Fibroblast of lung (primary cell): ENCODE measurements around the gene C1QTNF7. TPM values are rescaled to one million over a fixed set of nuclear protein-coding genes. Genes with fewer than 3 reads are reported as not detected.

Experiments used
- DNase-seq, 2 donors: peaks; one replicate each; pipeline versions ENCODE4 v3.0.0 to v3.0.0-alpha.2; 2010; ENCODE audit warnings: low read depth in 2 of 2
- H2AFZ ChIP-seq: 2 replicates; pipeline ENCODE4 v1.5.1; 2012; ENCODE audit warnings: low read length, control low read depth, inconsistent platforms
- H3K27ac ChIP-seq: 2 replicates; pipeline ENCODE4 v1.5.1; 2011; ENCODE audit warnings: low read length, control low read depth; ENCODE audit not compliant: insufficient read depth
- H3K27me3 ChIP-seq: 2 replicates; pipeline ENCODE4 v1.5.1; 2011; ENCODE audit warnings: mild to moderate bottlenecking, low read length; ENCODE audit not compliant: control insufficient read depth, insufficient read depth
- H3K36me3 ChIP-seq: 2 replicates; pipeline ENCODE4 v1.5.1; 2011; ENCODE audit warnings: low read length; ENCODE audit not compliant: control insufficient read depth, insufficient read depth
- H3K4me1 ChIP-seq: 2 replicates; pipeline ENCODE4 v1.5.1; 2011; ENCODE audit warnings: low read length; ENCODE audit not compliant: control insufficient read depth, insufficient read depth; ENCODE audit errors: extremely low read depth
- H3K4me2 ChIP-seq: 2 replicates; pipeline ENCODE4 v1.5.1; 2011; ENCODE audit warnings: low read length, control low read depth; ENCODE audit not compliant: insufficient read depth; ENCODE audit errors: extremely low read depth
- H3K4me3 ChIP-seq, 4 experiments: fragments of 200-600 bp in 1 of 4; sonication (generic) in 1 of 4; replicated peaks in 1 of 4; 2 replicates each; pipeline ENCODE4 v1.5.1; 2011 to 2016; ENCODE audit warnings: low read length in 4 of 4, low read depth in 3 of 4, mild to moderate bottlenecking in 3 of 4, control low read depth in 2 of 4, inconsistent platforms in 1 of 4, mixed read lengths in 1 of 4; ENCODE audit not compliant: insufficient read depth in 1 of 4; ENCODE audit errors: control extremely low read depth in 1 of 4
- H3K79me2 ChIP-seq: 2 replicates; pipeline ENCODE4 v1.5.1; 2012; ENCODE audit warnings: mild to moderate bottlenecking, low read length, inconsistent platforms; ENCODE audit not compliant: control insufficient read depth, insufficient read depth
- H3K9ac ChIP-seq: 2 replicates; pipeline ENCODE4 v1.5.1; 2011; ENCODE audit warnings: mild to moderate bottlenecking, low read length, control low read depth; ENCODE audit not compliant: insufficient read depth
- H3K9me3 ChIP-seq: 2 replicates; pipeline ENCODE4 v1.5.1; 2012; ENCODE audit warnings: low read depth, low read length; ENCODE audit not compliant: control insufficient read depth, insufficient read depth
- H4K20me1 ChIP-seq: 2 replicates; pipeline ENCODE4 v1.5.1; 2011; ENCODE audit warnings: low read length; ENCODE audit not compliant: control insufficient read depth, insufficient read depth; ENCODE audit errors: extremely low read depth
- CTCF ChIP-seq, 2 donors: IDR thresholded peaks in 1 of 2; conservative IDR thresholded peaks in 1 of 2; 1 replicate in 1 of 2; 2 replicates in 1 of 2; pipeline ENCODE4 v1.5.1; 2011 to 2012; ENCODE audit warnings: low read length in 2 of 2, control low read depth in 1 of 2, inconsistent platforms in 1 of 2, low read depth in 1 of 2, mild to moderate bottlenecking in 1 of 2
- EZH2 ChIP-seq: IDR thresholded peaks from 2 replicates; pipeline ENCODE4 v1.5.1; 2012; ENCODE audit warnings: low read length, control low read depth, mild to moderate bottlenecking; ENCODE audit errors: missing control alignments
- polyA plus RNA-seq, 2 donors: library from polyadenylated mRNA; depleted of rRNA in 1 of 2; stranded (reverse) in 1 of 2; unstranded in 1 of 2; fragments of >200 nt; gene quantifications; 2 replicates each; pipeline ENCODE4 v1.2.1, GENCODE V29; 2011 to 2012; ENCODE audit warnings: missing spikeins in 1 of 2
- total RNA-seq: library from RNA; depleted of rRNA; stranded (reverse); fragments of >200 nt; gene quantifications from 2 replicates; pipeline ENCODE4 v1.2.1, GENCODE V29; 2014

C1QTNF7 gene
- total and polyA plus RNA-seq, 2 donors (not counting 1 experiment from before 2014, with no cell fraction given): 3.0 to 4.9 TPM

DNA sequence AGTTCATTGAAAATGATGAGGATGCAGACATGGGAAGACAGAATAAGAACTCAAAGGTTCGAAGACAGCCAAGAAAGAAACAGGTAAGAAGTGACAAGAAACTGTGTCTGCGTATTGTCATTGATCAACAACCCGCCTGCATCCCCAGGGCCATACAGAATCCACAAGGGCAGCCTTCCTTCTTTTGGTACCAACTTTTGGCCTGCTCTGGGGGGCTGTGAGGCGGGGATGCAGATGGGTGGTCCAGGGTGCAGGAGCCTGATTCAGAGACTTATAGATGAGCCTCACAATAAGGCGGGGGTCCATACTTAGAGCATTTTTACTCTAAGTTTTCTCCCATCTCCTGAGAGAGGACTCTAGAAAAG lies 50.9 kb downstream of the C1QTNF7 start:
- H3K27ac ChIP-seq: no peak overlapping the region
- no peak overlapping the region for H2AFZ ChIP-seq
- no peaks in the 10 kb centered on the region for H3K36me3 ChIP-seq
- H3K4me3 ChIP-seq: no peak overlapping the region
- peaks cover 4% of the 10 kb centered on the region for H3K4me1 ChIP-seq
- no peaks in the 10 kb centered on the region for H4K20me1 ChIP-seq
- H3K4me2 ChIP-seq: no peak overlapping the region
- TF ChIP-seq EZH2 (no peak), CTCF (conservative IDR thresholded peaks at IDR 0.05 in 1 of 2, IDR thresholded peaks at IDR 0.05 in 1 of 2; ENCODE audit: low read depth in 1 of 2, low read length in 2 of 2) (no peak)
- no peaks in the 10 kb centered on the region for H3K27me3 ChIP-seq
- no peak for DNase-seq
- no peak overlapping the region for H3K9ac ChIP-seq
- no peaks in the 10 kb centered on the region for H3K9me3 ChIP-seq
- peaks cover 2% of the 10 kb centered on the region for H3K79me2 ChIP-seq

DNA sequence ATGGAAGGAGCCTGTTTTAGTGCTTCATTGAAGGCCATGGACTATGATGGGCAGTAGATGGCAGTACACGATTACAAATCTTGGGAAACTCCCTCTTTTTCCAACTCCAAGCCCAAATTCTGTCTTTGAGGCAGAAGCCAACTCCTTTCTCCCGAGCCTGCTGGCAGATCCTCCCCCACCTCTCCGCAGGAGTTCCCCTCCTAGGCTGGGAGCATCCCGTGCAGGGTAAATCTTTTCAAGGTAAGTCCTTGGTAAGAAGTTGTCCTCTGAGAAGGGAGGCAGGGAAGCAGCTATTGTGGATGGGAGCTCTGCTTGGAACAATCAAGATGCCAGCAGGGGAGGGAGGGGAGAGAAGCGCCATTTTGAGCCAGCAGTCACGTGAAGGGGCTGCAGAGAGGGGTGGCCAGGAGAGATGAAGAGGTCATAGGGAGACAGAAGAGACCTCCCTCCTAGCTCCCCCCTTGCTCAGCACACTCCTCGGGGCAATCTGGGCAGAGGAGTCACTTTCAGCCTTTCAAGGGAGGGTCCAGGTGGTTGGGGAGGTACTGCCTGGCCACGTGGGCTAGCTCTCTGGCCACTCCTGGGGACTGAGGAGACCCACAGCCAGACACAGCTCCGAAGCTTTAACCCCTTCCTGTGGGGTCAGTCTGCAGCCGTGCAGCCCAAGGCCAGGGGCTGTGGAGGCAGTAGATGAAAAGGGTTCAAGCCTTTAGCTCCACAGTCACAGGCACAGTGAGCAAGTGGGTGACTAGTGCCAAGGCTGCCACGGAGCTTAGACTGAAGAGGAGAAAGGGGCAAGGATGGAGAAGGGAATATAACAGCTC lies 51.5 kb downstream of the C1QTNF7 start:
- peaks cover 4% of the 10 kb centered on the region for H3K4me1 ChIP-seq
- peak overlapping the region; percentile 44 to 77 (median 64) for H3K4me3 ChIP-seq
- peak overlapping the region; percentile 99 for H2AFZ ChIP-seq
- peak overlapping the region; percentile 67 for H3K9ac ChIP-seq
- H3K9me3 ChIP-seq: no peaks in the 10 kb centered on the region
- DNase-seq: peak; percentile 81 to 94
- no peaks in the 10 kb centered on the region for H3K27me3 ChIP-seq
- H3K27ac ChIP-seq: peak overlapping the region; percentile 89
- H4K20me1 ChIP-seq: no peaks in the 10 kb centered on the region
- peak overlapping the region; percentile 87 for H3K4me2 ChIP-seq
- TF ChIP-seq CTCF (conservative IDR thresholded peaks at IDR 0.05 in 1 of 2, IDR thresholded peaks at IDR 0.05 in 1 of 2; ENCODE audit: low read depth in 1 of 2, low read length in 2 of 2) (peak; percentile 72 to 87), EZH2 (no peak)
- peaks cover 2% of the 10 kb centered on the region for H3K79me2 ChIP-seq
- H3K36me3 ChIP-seq: no peaks in the 10 kb centered on the region

DNA sequence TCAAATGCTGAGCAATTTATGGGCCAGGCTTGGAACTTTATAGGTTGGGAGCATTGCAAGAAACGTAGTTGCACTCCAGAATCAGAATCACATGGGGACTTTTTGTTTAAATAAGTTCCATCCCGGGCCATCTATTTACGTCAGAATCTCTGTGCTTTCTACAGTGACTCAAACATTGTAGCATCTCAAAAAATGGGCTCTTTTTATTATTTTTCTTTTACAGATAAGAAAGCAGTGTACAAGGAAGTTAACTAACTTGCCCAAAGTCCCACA lies 52.0 kb downstream of the C1QTNF7 start:
- Histone ChIP-seq H2AFZ (peak overlapping the region; percentile 99), H3K79me2 (peaks cover 2% of the 10 kb centered on the region), H3K27me3 (no peaks in the 10 kb centered on the region), H3K9ac (peak overlapping the region; percentile 67), H3K27ac (peak overlapping the region; percentile 89), H3K9me3 (no peaks in the 10 kb centered on the region), H4K20me1 (no peaks in the 10 kb centered on the region), H3K36me3 (no peaks in the 10 kb centered on the region), H3K4me3 (peak overlapping the region; percentile 44 to 77 (median 64)), H3K4me2 (peak overlapping the region; percentile 87), H3K4me1 (peaks cover 4% of the 10 kb centered on the region)
- TF ChIP-seq CTCF (conservative IDR thresholded peaks at IDR 0.05 in 1 of 2, IDR thresholded peaks at IDR 0.05 in 1 of 2; ENCODE audit: low read depth in 1 of 2, low read length in 2 of 2) (no peak), EZH2 (no peak)
- DNase-seq: peak; percentile 55 to 93
